HEK293 (cell line): ENCODE data around the gene FKBP7.

Source experiments
- HOXA7 ChIP-seq: sonication (generic); formaldehyde crosslinking; IDR thresholded peaks from 2 replicates; pipeline ENCODE4 v1.8.1; 2022; ENCODE audit warnings: missing genetic modification reagents, borderline replicate concordance
- ZFP37 ChIP-seq: fragments of 450-650 bp; formaldehyde crosslinking; IDR thresholded peaks from 2 replicates; pipeline ENCODE4 v1.5.1; 2016; ENCODE audit warnings: missing biosample characterization, missing genetic modification characterization
- ZNF10 ChIP-seq: fragments of 450-650 bp; formaldehyde crosslinking; IDR thresholded peaks from 2 replicates; pipeline ENCODE4 v1.5.1; 2017; ENCODE audit warnings: missing biosample characterization, missing genetic modification characterization
- ZNF112 ChIP-seq: fragments of 450-650 bp; formaldehyde crosslinking; IDR thresholded peaks from 2 replicates; pipeline ENCODE4 v1.5.0; 2017; ENCODE audit warnings: missing biosample characterization, missing genetic modification characterization
- ZNF155 ChIP-seq: fragments of 450-650 bp; formaldehyde crosslinking; IDR thresholded peaks from 2 replicates; pipeline ENCODE4 v1.5.1; 2016; ENCODE audit warnings: missing biosample characterization, missing genetic modification characterization
- ZNF214 ChIP-seq: fragments of 450-650 bp; formaldehyde crosslinking; IDR thresholded peaks from 2 replicates; pipeline ENCODE4 v1.5.1; 2017; ENCODE audit warnings: missing biosample characterization, mild to moderate bottlenecking, missing genetic modification characterization, borderline replicate concordance
- ZNF223 ChIP-seq: fragments of 450-650 bp; formaldehyde crosslinking; IDR thresholded peaks from 2 replicates; pipeline ENCODE4 v1.5.1; 2016; ENCODE audit warnings: missing biosample characterization, missing genetic modification characterization
- ZNF37A ChIP-seq: fragments of 450-650 bp; IDR thresholded peaks from 2 replicates; pipeline ENCODE4 v1.5.1; 2018; ENCODE audit warnings: missing biosample characterization, missing genetic modification characterization
- ZNF433 ChIP-seq: fragments of 450-650 bp; formaldehyde crosslinking; IDR thresholded peaks from 2 replicates; pipeline ENCODE4 v1.5.1; 2016; ENCODE audit warnings: missing biosample characterization, missing genetic modification characterization, low read depth
- ZNF514 ChIP-seq: fragments of 450-650 bp; formaldehyde crosslinking; IDR thresholded peaks from 2 replicates; pipeline ENCODE4 v1.5.1; 2016; ENCODE audit warnings: missing biosample characterization, missing genetic modification characterization
- ZNF596 ChIP-seq: fragments of 450-650 bp; IDR thresholded peaks from 2 replicates; pipeline ENCODE4 v1.5.0; 2018; ENCODE audit warnings: missing biosample characterization, mild to moderate bottlenecking, missing genetic modification characterization, moderate library complexity
- ZNF664 ChIP-seq: fragments of 450-650 bp; formaldehyde crosslinking; IDR thresholded peaks from 2 replicates; pipeline ENCODE4 v1.5.1; 2016; ENCODE audit warnings: missing biosample characterization, missing genetic modification characterization
- ZNF777 ChIP-seq: fragments of 450-650 bp; formaldehyde crosslinking; IDR thresholded peaks from 2 replicates; pipeline ENCODE4 v1.5.1; 2017; ENCODE audit warnings: missing biosample characterization, missing genetic modification characterization, borderline replicate concordance
- ZNF785 ChIP-seq: fragments of 450-650 bp; formaldehyde crosslinking; IDR thresholded peaks from 2 replicates; pipeline ENCODE4 v1.5.1; 2016; ENCODE audit warnings: missing biosample characterization, missing genetic modification characterization
- TF ChIP-seq, protein P1 (sequence below): fragments of 450-650 bp; formaldehyde crosslinking; IDR thresholded peaks from 2 replicates; pipeline ENCODE4 v1.5.1; 2016; ENCODE audit warnings: missing biosample characterization, missing genetic modification characterization, low read depth
- TF ChIP-seq, protein P2 (sequence below): fragments of 450-650 bp; formaldehyde crosslinking; IDR thresholded peaks from 2 replicates; pipeline ENCODE4 v1.5.1; 2016; ENCODE audit warnings: missing biosample characterization, missing genetic modification characterization
- TF ChIP-seq, protein P3 (sequence below): fragments of 450-650 bp; formaldehyde crosslinking; IDR thresholded peaks from 2 replicates; pipeline ENCODE4 v1.5.1; 2017; ENCODE audit warnings: missing biosample characterization, mild to moderate bottlenecking, missing genetic modification characterization, moderate library complexity
- TF ChIP-seq, protein P4 (sequence below): fragments of 450-650 bp; formaldehyde crosslinking; IDR thresholded peaks from 2 replicates; pipeline ENCODE4 v1.5.1; 2016; ENCODE audit warnings: missing biosample characterization, missing genetic modification characterization
- TF ChIP-seq, protein P5 (sequence below): fragments of 450-650 bp; formaldehyde crosslinking; IDR thresholded peaks from 2 replicates; pipeline ENCODE4 v1.5.1; 2016; ENCODE audit warnings: missing biosample characterization, missing genetic modification characterization
- TF ChIP-seq, protein P6 (sequence below): fragments of 450-650 bp; formaldehyde crosslinking; IDR thresholded peaks from 2 replicates; pipeline ENCODE4 v1.5.1; 2016; ENCODE audit warnings: missing biosample characterization, missing genetic modification characterization
- TF ChIP-seq, protein P7 (sequence below): fragments of 450-650 bp; formaldehyde crosslinking; conservative IDR thresholded peaks from 2 replicates; pipeline ENCODE4 v1.5.1; 2016; ENCODE audit warnings: low read depth, missing biosample characterization, missing genetic modification characterization

Gene FKBP7

DNA sequence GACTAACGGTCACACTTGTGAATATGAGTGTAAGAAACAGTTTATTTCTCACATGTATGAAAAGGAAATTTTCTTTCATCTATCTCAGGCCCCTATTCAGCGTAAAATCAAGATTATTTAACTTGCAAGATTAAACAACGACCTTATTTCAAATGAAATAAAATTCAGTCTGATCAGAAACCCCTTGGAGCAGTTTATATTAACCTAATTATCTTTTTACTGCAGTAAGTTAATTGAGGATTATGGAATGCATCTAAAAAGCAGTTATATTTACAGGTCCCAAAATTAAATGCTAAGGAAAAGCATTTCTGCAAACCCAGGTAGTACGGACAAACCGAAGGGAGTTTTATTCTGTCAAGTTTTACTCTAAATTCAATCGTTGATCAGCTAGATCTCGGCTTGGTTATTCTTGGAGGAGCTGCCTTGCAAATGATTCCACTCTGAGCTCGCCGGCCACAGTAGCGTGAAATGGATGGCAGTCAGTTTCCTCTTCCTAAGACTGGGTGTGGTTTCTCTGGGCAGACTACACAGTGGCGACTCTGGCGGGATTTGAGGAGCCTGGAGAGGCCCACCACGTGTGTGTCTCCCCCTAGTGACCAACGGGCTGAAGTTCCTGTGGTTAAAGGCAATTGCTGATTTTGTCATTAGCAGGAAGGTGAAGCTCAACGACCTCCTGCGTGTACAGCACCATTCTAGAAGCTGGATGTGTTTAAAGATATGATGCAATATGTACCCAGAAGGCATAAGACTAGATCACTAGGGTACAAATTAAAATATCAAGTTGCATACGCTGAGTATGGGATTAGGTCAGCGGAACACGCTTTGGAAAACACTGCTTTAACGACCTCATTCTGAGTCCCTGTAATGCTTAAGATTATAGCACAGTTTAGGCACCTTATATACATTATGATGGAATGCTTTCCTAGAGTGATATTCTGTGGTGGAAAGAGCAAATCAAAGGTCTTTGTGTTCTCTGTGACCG is 63.8 kb downstream of the FKBP7 start (continued):
- TF ChIP-seq, protein P1, sequence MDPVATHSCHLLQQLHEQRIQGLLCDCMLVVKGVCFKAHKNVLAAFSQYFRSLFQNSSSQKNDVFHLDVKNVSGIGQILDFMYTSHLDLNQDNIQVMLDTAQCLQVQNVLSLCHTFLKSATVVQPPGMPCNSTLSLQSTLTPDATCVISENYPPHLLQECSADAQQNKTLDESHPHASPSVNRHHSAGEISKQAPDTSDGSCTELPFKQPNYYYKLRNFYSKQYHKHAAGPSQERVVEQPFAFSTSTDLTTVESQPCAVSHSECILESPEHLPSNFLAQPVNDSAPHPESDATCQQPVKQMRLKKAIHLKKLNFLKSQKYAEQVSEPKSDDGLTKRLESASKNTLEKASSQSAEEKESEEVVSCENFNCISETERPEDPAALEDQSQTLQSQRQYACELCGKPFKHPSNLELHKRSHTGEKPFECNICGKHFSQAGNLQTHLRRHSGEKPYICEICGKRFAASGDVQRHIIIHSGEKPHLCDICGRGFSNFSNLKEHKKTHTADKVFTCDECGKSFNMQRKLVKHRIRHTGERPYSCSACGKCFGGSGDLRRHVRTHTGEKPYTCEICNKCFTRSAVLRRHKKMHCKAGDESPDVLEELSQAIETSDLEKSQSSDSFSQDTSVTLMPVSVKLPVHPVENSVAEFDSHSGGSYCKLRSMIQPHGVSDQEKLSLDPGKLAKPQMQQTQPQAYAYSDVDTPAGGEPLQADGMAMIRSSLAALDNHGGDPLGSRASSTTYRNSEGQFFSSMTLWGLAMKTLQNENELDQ (tag by site-specific recombination) = no peak
- TF ChIP-seq ZNF223 (tag by site-specific recombination) (no peak), ZNF433 (tag by site-specific recombination) (no peak), ZNF777 (tag by site-specific recombination) (no peak), ZNF214 (tag by site-specific recombination) (no peak), ZNF155 (tag by site-specific recombination) (no peak), ZFP37 (tag by site-specific recombination) (0 out of 2 replicates have a peak, but pooled peaks have one; percentile 15), ZNF112 (no peak), ZNF10 (tag by site-specific recombination) (peak; percentile 77), ZNF785 (0 out of 2 replicates have a peak, but pooled peaks have one; percentile 76), HOXA7 (CRISPR knock-in tag) (no peak), ZNF664 (no peak), ZNF596 (tag by site-specific recombination) (no peak; the same call in 1 of the 2 replicates), ZNF514 (no peak), ZNF37A (tag by site-specific recombination) (no peak)
- TF ChIP-seq, protein P2, sequence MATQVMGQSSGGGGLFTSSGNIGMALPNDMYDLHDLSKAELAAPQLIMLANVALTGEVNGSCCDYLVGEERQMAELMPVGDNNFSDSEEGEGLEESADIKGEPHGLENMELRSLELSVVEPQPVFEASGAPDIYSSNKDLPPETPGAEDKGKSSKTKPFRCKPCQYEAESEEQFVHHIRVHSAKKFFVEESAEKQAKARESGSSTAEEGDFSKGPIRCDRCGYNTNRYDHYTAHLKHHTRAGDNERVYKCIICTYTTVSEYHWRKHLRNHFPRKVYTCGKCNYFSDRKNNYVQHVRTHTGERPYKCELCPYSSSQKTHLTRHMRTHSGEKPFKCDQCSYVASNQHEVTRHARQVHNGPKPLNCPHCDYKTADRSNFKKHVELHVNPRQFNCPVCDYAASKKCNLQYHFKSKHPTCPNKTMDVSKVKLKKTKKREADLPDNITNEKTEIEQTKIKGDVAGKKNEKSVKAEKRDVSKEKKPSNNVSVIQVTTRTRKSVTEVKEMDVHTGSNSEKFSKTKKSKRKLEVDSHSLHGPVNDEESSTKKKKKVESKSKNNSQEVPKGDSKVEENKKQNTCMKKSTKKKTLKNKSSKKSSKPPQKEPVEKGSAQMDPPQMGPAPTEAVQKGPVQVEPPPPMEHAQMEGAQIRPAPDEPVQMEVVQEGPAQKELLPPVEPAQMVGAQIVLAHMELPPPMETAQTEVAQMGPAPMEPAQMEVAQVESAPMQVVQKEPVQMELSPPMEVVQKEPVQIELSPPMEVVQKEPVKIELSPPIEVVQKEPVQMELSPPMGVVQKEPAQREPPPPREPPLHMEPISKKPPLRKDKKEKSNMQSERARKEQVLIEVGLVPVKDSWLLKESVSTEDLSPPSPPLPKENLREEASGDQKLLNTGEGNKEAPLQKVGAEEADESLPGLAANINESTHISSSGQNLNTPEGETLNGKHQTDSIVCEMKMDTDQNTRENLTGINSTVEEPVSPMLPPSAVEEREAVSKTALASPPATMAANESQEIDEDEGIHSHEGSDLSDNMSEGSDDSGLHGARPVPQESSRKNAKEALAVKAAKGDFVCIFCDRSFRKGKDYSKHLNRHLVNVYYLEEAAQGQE = no peak
- TF ChIP-seq, protein P3, sequence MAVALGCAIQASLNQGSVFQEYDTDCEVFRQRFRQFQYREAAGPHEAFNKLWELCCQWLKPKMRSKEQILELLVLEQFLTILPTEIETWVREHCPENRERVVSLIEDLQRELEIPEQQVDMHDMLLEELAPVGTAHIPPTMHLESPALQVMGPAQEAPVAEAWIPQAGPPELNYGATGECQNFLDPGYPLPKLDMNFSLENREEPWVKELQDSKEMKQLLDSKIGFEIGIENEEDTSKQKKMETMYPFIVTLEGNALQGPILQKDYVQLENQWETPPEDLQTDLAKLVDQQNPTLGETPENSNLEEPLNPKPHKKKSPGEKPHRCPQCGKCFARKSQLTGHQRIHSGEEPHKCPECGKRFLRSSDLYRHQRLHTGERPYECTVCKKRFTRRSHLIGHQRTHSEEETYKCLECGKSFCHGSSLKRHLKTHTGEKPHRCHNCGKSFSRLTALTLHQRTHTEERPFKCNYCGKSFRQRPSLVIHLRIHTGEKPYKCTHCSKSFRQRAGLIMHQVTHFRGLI (tag by site-specific recombination) = peak; percentile 35; the same call in 1 of the 2 replicates
- TF ChIP-seq, protein P4, sequence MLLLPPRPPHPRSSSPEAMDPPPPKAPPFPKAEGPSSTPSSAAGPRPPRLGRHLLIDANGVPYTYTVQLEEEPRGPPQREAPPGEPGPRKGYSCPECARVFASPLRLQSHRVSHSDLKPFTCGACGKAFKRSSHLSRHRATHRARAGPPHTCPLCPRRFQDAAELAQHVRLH (tag by site-specific recombination) = peak; percentile 62; the same call in 1 of the 2 replicates
- TF ChIP-seq, protein P5, sequence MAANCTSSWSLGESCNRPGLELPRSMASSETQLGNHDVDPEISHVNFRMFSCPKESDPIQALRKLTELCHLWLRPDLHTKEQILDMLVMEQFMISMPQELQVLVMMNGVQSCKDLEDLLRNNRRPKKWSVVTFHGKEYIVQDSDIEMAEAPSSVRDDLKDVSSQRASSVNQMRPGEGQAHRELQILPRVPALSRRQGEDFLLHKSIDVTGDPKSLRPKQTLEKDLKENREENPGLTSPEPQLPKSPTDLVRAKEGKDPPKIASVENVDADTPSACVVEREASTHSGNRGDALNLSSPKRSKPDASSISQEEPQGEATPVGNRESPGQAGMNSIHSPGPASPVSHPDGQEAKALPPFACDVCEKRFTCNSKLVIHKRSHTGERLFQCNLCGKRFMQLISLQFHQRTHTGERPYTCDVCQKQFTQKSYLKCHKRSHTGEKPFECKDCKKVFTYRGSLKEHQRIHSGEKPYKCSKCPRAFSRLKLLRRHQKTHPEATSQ (tag by site-specific recombination) = no peak
- TF ChIP-seq, protein P6, sequence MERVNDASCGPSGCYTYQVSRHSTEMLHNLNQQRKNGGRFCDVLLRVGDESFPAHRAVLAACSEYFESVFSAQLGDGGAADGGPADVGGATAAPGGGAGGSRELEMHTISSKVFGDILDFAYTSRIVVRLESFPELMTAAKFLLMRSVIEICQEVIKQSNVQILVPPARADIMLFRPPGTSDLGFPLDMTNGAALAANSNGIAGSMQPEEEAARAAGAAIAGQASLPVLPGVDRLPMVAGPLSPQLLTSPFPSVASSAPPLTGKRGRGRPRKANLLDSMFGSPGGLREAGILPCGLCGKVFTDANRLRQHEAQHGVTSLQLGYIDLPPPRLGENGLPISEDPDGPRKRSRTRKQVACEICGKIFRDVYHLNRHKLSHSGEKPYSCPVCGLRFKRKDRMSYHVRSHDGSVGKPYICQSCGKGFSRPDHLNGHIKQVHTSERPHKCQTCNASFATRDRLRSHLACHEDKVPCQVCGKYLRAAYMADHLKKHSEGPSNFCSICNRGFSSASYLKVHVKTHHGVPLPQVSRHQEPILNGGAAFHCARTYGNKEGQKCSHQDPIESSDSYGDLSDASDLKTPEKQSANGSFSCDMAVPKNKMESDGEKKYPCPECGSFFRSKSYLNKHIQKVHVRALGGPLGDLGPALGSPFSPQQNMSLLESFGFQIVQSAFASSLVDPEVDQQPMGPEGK (tag by site-specific recombination) = peak; percentile 70
- TF ChIP-seq, protein P7, sequence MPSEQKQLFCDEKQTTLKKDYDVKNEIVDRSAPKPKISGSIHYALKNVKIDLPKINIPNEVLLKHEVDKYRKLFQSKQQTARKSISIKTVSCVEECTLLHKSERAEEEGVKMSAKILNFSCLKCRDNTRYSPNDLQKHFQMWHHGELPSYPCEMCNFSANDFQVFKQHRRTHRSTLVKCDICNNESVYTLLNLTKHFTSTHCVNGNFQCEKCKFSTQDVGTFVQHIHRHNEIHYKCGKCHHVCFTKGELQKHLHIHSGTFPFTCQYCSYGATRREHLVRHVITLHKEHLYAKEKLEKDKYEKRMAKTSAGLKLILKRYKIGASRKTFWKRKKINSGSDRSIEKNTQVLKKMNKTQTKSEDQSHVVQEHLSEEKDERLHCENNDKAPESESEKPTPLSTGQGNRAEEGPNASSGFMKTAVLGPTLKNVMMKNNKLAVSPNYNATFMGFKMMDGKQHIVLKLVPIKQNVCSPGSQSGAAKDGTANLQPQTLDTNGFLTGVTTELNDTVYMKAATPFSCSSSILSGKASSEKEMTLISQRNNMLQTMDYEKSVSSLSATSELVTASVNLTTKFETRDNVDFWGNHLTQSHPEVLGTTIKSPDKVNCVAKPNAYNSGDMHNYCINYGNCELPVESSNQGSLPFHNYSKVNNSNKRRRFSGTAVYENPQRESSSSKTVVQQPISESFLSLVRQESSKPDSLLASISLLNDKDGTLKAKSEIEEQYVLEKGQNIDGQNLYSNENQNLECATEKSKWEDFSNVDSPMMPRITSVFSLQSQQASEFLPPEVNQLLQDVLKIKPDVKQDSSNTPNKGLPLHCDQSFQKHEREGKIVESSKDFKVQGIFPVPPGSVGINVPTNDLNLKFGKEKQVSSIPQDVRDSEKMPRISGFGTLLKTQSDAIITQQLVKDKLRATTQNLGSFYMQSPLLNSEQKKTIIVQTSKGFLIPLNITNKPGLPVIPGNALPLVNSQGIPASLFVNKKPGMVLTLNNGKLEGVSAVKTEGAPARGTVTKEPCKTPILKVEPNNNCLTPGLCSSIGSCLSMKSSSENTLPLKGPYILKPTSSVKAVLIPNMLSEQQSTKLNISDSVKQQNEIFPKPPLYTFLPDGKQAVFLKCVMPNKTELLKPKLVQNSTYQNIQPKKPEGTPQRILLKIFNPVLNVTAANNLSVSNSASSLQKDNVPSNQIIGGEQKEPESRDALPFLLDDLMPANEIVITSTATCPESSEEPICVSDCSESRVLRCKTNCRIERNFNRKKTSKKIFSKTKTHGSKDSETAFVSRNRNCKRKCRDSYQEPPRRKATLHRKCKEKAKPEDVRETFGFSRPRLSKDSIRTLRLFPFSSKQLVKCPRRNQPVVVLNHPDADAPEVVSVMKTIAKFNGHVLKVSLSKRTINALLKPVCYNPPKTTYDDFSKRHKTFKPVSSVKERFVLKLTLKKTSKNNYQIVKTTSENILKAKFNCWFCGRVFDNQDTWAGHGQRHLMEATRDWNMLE (tag by site-specific recombination) = peak; percentile 67
